ENCODE measurements around the gene CRACDL.

GRCh38 chr2:98859323-98859722 is 76.7 kb downstream of the CRACDL start:
- TF ChIP-seq CTCF (IDR thresholded peaks at IDR 0.05; ENCODE audit: low read depth, low read length, poor library complexity, severe bottlenecking) (no peak), EZH2phosphoT487 (IDR thresholded peaks at IDR 0.05; ENCODE audit: borderline replicate concordance, low read length) (no peak)

Measured in DOHH2 (cell line).